GM12865 (cell line): Measurements from ENCODE around the gene MCFD2.

ENCODE experiments used
- DNase-seq: peaks from one replicate; pipeline ENCODE4 v3.0.0; 2010; ENCODE audit warnings: low read depth
- H3K4me3 ChIP-seq: 2 replicates; pipeline ENCODE4 v1.5.1; 2011; ENCODE audit warnings: mild to moderate bottlenecking, low read depth, low read length, control low read depth
- TF ChIP-seq, protein P1 (sequence below): IDR thresholded peaks from 2 replicates; pipeline ENCODE4 v1.5.1; 2011; ENCODE audit warnings: low read length, control low read depth, low read depth, inconsistent platforms; ENCODE audit not compliant: insufficient read depth; ENCODE audit errors: missing control alignments

MCFD2 gene

GRCh38 chr2:46901611-46902010, 14.0 kb downstream of the MCFD2 start:
- no peak for DNase-seq
- TF ChIP-seq, protein P1, sequence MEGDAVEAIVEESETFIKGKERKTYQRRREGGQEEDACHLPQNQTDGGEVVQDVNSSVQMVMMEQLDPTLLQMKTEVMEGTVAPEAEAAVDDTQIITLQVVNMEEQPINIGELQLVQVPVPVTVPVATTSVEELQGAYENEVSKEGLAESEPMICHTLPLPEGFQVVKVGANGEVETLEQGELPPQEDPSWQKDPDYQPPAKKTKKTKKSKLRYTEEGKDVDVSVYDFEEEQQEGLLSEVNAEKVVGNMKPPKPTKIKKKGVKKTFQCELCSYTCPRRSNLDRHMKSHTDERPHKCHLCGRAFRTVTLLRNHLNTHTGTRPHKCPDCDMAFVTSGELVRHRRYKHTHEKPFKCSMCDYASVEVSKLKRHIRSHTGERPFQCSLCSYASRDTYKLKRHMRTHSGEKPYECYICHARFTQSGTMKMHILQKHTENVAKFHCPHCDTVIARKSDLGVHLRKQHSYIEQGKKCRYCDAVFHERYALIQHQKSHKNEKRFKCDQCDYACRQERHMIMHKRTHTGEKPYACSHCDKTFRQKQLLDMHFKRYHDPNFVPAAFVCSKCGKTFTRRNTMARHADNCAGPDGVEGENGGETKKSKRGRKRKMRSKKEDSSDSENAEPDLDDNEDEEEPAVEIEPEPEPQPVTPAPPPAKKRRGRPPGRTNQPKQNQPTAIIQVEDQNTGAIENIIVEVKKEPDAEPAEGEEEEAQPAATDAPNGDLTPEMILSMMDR: no peak
- no peak overlapping the region for H3K4me3 ChIP-seq

DNA sequence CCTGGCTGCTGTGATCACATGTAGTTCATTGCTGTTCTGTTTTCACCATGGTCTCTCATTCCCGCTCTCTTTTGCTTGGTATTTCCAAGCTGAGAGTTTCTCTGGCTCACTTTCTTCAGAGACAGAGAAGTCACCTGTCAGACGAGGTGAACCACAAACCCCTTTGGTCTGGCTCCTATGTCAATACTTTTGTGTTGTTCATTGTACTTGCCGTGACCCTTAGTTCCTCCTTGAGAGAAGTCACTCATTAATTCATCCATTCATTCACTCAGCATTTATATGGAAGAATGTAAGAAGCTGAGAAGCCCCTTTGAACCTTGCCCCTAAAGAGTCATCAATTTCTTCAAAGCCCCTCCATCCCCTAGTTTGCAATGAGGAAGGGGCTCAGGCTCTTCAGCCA, 15.2 kb downstream of the MCFD2 start:
- TF ChIP-seq, protein P1: no peak
- no peak overlapping the region for H3K4me3 ChIP-seq
- DNase-seq: no peak

DNA sequence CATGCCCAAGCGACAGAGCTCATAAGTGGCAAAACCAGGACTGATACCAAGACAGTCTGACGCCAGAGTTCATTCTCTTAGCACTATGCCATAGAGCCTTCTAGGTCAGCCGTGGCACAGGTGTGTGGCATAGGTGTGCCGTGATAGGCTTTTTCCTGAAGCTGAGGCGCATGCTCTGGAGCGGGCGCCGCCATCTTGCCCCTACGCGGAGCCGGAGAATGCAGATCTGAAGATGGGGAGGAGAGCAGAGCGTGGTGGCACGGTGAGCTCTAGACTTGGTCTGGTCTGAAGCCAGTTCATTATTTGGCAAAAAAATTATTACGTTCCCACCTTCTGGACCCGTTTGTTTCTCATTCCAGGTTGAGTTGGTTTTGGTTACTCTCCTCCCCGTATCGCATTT, 16.6 kb downstream of the MCFD2 start:
- TF ChIP-seq, protein P1: no peak
- H3K4me3 ChIP-seq: no peak overlapping the region
- DNase-seq: no peak

GRCh38 chr2:46898024-46898423, 17.6 kb downstream of the MCFD2 start:
- TF ChIP-seq, protein P1: no peak
- no peak for DNase-seq
- no peak overlapping the region for H3K4me3 ChIP-seq

- H3K4me3 ChIP-seq: no peak overlapping the region
- TF ChIP-seq, protein P1: no peak
- no peak for DNase-seq
Measured at GRCh38 chr2:46893269-46893939, 22.2 kb downstream of the MCFD2 start.

GRCh38 chr2:46891956-46892553, 23.6 kb downstream of the MCFD2 start:
- TF ChIP-seq, protein P1: no peak
- no peak for DNase-seq

More at GRCh38 chr2:46891956-46892553, 23.6 kb downstream of the MCFD2 start:
- H3K4me3 ChIP-seq: no peak overlapping the region
